Stimulated activated CD8-positive, alpha-beta memory T cell treated with anti-CD3 and anti-CD28 coated beads, Interleukin-15, amount 100 ng/mL, for 48 hours (primary cell): ENCODE results near the gene ECM2.
"Not testable (repeated sequence)": the region's sequence is repeated elsewhere in the genome, so short reads cannot be mapped to it uniquely, and the experiment has no call there.

Experiments
- DNase-seq, 2 donors: peaks; one replicate each; pipeline ENCODE4 v3.0.0-alpha.2; 2020; ENCODE audit warnings: low read depth in 2 of 2

ECM2 gene

GRCh38 chr9:92535940-92536850, at the start of gene ECM2:
TSS of gene ECM2 (minus strand) at chr9:92535990. CDS start at chr9:92522866, 13,124 bp downstream.
- no peak for DNase-seq

GRCh38 chr9:92576175-92576574, 40.4 kb upstream of the ECM2 start:
- DNase-seq: no peak

DNA sequence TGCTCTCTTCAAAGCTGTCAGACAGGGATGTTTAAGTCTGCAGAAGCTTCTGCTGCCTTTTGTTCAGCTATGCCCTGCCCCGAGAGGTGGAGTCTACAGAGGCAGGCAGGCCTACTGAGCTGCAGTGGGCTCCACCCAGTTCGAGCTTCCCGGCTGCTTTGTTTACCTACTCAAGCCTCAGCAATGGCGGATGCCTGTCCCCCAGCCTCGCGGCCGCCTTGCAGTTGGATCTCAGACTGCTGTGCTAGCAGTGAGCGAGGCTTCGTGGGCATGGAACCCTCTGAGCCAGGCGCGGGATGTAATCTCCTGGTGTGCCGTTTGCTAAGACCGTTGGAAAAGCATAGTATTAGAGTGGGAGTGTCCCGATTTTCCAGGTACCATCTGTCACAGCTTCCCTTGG, 37.8 kb upstream of the ECM2 start:
- not testable (repeated sequence) for DNase-seq

GRCh38 chr9:92571871-92572270, 36.1 kb upstream of the ECM2 start:
- DNase-seq: not testable (repeated sequence)

DNA sequence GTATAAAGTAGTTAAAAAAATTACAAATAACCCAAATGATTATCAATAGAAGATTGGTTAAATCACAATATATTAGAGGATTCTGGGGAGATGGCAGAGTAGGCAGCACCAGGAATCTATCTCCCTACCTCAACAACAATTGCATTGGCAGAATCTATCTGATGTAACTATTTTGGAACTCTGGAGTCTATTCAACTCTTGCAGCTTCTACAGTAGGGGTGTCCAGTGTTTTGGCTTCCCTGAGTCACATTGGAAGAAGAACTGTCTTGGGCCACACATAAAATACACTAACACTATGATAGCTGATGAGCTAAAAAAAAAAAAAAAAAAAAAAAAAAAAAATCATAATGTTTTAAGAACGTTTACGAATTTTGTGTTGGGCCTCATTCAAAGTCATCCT, 29.2 kb upstream of the ECM2 start:
- no peak for DNase-seq

GRCh38 chr9:92564504-92564903, 28.7 kb upstream of the ECM2 start:
- no peak for DNase-seq

DNA sequence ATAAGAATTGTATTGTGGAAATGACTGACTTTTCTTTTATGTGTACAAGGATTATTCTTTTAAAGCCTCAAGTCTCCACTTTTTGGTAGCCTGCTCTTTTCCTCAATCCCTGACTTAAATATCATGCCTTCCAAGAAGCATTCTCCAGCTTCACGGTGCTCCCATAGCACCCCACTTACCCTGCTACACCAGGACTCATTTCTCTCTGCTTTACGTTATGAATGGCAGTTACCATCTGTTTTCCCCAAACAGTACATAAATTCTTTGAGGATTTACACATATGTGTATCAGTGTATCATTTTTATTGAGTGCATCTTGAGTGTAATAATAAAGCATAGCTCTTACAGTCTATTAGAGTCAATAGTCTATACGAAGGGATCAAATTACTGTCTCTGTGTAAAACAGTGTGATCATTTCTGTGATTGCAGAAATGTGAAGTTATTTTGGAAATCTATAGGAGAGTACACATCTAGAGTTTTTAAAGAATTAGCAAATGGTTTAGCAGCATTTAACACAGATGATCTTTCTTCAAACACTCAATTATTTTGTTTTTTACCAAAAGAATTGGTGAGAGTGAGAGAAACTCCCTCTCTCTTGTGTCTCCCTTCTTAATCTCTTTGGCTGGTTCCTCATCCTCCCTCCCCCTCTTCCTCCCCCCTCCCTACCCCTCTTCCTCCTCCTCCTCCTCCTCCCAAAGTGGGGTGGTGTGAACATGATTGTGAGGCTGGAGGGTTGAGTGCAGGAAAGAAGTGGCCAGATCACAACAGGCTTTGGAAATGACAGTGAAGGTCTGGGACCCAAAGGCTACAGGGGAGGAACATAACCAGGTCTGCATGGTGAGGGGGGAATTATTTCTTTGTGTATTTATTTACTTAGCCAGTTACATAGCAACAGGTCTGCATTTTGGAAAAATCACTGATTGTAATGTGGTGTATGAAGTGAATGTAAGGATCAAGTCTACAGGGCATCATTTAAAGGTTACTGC, 27.6 kb upstream of the ECM2 start:
- no peak for DNase-seq

- no peak for DNase-seq
These were observed 26.7 kb upstream of the ECM2 start for GRCh38 chr9:92562461-92562967.

DNA sequence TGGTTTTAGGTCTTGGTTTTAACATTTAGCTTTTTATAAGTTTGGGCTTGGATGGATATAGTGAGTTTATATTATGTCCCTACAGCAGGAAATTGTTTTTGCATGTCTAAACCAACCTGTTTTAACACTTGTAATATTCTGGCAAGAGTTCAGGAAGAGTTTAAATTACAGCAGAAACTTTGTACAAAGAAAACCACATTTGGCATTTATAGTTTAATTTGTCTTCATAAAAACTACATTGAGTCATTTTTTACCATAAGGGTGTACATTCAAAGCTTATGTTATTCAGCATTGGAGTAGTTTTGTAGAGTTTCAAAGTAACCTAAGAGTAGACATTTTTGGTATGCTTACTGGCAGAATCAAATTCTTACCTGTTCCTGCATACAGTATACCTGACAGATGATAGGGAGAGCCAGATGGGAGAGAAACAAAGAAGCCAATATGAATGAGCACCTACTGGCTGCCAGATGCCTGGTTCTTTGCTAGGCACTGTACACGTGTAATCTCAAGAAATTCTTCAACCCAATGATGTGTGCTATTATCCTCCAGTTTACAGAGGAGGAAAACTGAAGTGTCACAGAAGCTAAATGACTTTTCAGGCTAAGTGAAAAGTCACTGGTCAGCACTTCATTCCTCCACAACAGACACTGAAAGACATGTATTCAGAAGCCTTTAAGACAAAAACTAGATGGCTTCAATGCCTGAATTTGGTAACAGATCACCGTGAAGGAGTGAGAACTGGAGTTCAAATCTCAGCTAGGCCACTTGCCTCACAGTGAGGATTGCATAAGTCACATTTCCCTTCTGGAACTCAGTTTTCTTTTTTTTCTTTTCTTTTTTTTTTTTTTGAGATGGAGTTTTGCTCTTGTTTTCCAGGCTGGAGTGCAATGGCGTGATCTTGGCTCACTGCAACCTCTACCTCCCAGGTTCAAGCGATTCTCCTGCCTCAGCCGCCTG, 25.9 kb upstream of the ECM2 start:
- DNase-seq: no peak

- no peak for DNase-seq
These were observed 23.0 kb upstream of the ECM2 start for GRCh38 chr9:92558612-92559374.

- DNase-seq: no peak
These were observed 15.0 kb upstream of the ECM2 start for GRCh38 chr9:92550765-92551164.

GRCh38 chr9:92547356-92547755, 11.6 kb upstream of the ECM2 start:
- no peak for DNase-seq

DNA sequence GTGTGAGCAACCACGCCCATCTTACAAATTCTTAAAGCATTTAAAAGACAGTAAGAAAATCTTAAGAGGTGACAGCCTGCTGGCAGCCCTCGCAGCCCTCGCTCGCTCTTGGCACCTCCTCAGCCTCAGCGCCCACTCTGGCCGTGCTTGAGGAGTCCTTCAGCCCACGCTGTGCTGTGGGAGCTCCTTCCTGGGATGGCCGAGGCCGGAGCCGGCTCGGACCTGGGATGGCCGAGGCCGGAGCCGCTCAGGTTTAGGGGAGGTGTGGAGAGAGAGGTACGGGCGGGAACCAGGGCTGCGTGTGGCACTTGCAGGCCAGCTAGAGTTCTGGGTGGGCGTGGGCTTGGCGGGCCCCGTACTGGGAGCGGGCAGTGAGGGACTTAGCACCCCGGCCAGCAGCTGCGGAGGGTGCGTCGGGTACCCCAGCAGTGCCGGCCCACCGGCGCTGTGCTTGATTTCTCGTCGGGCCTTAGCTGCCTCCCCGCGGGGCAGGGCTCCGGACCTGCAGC, 9.3 kb upstream of the ECM2 start:
- DNase-seq: no peak

- no peak for DNase-seq
These were observed 8.2 kb upstream of the ECM2 start for GRCh38 chr9:92543972-92544371.

- DNase-seq: no peak
These were observed 2.8 kb upstream of the ECM2 start for GRCh38 chr9:92538541-92538940.

GRCh38 chr9:92534674-92535073, 1.1 kb downstream of the ECM2 start:
- no peak for DNase-seq

DNA sequence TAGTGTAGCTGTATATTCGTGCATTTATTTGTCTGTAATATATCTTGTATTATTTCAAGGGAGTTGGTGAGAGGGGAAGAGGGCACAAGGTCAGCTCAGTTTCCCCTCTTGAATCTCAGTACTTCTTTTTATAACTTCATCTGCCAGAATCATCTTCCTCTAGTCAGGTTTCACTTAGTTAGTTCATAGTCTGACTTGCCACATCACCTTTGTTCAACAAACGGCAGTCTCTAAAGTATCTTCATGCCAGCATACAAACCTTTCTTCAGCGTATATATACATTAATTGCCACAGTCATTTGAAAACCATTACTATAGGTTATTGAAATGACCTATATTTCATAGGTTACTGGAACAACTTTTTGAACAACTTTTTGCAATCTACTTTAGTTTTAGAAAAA, 1.6 kb downstream of the ECM2 start:
- DNase-seq: no peak

DNA sequence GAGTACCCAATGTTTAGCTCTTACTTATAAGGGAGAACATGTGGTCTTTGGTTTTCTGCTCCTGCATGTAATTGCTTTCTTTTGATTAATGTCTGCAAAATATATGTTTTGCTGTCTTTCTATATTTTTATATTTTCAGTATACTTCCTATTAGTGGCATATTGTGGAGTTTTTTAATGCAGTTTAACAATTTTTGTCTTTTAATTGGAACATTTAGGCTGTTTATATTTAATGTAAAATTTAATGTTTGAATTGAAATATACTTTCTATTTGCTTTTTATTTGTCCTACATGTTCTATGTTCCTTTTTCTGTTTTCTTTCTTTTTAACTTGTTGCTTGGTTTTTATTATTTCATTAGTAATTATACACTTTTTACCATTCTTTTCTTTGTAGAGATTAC, 4.9 kb downstream of the ECM2 start:
- DNase-seq: no peak

DNA sequence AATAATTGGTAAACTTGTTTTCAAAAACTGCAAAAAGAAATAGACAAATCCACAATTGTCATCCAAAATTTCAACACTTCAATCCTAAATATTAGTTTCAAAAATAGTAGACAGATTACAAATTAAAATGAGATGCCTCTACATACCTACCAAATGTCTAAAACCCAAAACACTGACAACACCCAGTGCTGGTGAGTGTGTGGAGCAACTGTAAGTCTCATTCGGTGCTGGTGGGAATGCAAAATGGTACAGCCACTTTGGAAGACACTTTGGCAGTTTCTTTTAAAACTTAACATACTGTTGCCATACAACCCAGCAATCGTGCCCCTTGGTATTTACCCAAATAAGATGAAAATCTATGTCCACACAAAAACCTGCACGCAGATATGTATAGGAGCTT, 6.7 kb downstream of the ECM2 start:
- DNase-seq: no peak

DNA sequence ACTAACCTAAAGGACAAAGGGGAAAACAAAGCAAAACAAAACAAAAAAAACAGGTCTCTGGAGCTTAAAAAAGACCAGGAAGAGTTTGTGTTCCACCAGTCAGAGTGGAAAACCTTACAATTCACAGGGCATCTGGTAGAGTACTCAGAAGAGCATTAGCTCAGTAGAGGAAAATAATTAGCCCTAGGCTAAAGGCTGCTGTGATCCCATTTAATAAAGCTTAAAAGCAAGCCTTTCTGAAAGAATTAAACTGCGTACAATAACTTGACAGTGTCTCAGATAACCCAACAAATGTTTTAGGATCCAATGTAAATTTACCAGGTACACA, 7.3 kb downstream of the ECM2 start:
- no peak for DNase-seq
